HepG2 (cell line): ENCODE results near the gene MRPL57. TPM values are rescaled to one million over a fixed set of nuclear protein-coding genes. Genes with fewer than 3 reads are reported as not detected.

ENCODE experiments used
- ATAC-seq: fragments of 200-7000 bp; cut with Tn5 transposase; 3 replicates; pipeline ENCODE4 v1.9.1; 2020; ENCODE audit warnings: mild to moderate bottlenecking, moderate library complexity
- BruUV-seq: library from RNA; stranded (reverse); fragments of 400-500 nt; replicated peaks from 2 replicates; lab custom pipeline; 2021; lab: Mats Ljungman, UMichigan
- CTCF ChIA-PET: fragments of 300-600 bp; formaldehyde crosslinking; extraction: SDS; loops from one replicate; lab custom pipeline; 2021; ENCODE audit warnings: low total read pairs, inconsistent platforms, low intra/inter-chr PET ratio; lab: Yijun Ruan, JAX
- POLR2A ChIA-PET: fragments of 350-600 bp; sonication (Branson Sonifier 250); formaldehyde crosslinking; loops from one replicate; lab custom pipeline; 2020; ENCODE audit warnings: antibody characterized with exemption, inconsistent platforms; lab: Yijun Ruan, JAX
- DNase-seq: peaks from one replicate; pipeline ENCODE4 v3.0.0-alpha.2; 2015; ENCODE audit warnings: low spot score
- FAIRE-seq: peaks from 3 replicates; lab custom pipeline; 2011; peaks lifted over from hg19 to GRCh38; lab: Jason Lieb, UNC
- H2AFZ ChIP-seq: one replicate; pipeline ENCODE4 v1.6.1; 2011; ENCODE audit warnings: low read length, inconsistent platforms
- H3K27ac ChIP-seq: fragments of 300-600 bp; 3 replicates; pipeline ENCODE4 v1.8.0; 2011; ENCODE audit warnings: mixed run types, mild to moderate bottlenecking, mixed read lengths, low read length, inconsistent platforms; ENCODE audit not compliant: insufficient read depth; ENCODE audit errors: extremely low read length
- H3K27me3 ChIP-seq, 2 experiments: fragments of 200-600 bp in 1 of 2; 2 replicates in 1 of 2; 3 replicates in 1 of 2; pipeline versions ENCODE4 v1.6.0 to v1.8.0; 2011; ENCODE audit warnings: low read length in 2 of 2, mild to moderate bottlenecking in 2 of 2, moderate library complexity in 2 of 2, inconsistent platforms in 1 of 2; ENCODE audit not compliant: insufficient read depth in 2 of 2, control insufficient read depth in 1 of 2
- H3K36me3 ChIP-seq, 2 experiments: fragments of 200-600 bp in 1 of 2; replicated peaks in 1 of 2; 2 replicates in 1 of 2; 3 replicates in 1 of 2; pipeline versions ENCODE4 v1.5.1 to v1.8.0; 2011; ENCODE audit warnings: low read length in 2 of 2, inconsistent platforms in 1 of 2; ENCODE audit not compliant: insufficient read depth in 2 of 2, control insufficient read depth in 1 of 2
- H3K4me1 ChIP-seq: 2 replicates; pipeline ENCODE4 v1.5.1; 2012; ENCODE audit warnings: low read length, inconsistent platforms; ENCODE audit not compliant: insufficient read depth
- H3K4me2 ChIP-seq: 2 replicates; pipeline ENCODE4 v1.6.0; 2011; ENCODE audit warnings: low read depth, low read length, inconsistent platforms
- H3K4me3 ChIP-seq, 3 experiments: fragments of 200-600 bp in 1 of 3; sonication (generic), shearing (Covaris generic) in 1 of 3; replicated peaks in 1 of 3; 2 replicates each; pipeline ENCODE4 v1.5.1; 2011 to 2016; ENCODE audit warnings: low read length in 3 of 3, inconsistent platforms in 2 of 3, low read depth in 2 of 3, mild to moderate bottlenecking in 2 of 3, control low read depth in 1 of 3, mixed read lengths in 1 of 3; ENCODE audit not compliant: insufficient read depth in 1 of 3
- H3K79me2 ChIP-seq: one replicate; pipeline ENCODE4 v1.6.1; 2011; ENCODE audit warnings: low read length, inconsistent platforms; ENCODE audit not compliant: insufficient read depth
- H3K9ac ChIP-seq: 2 replicates; pipeline ENCODE4 v1.6.0; 2011; ENCODE audit warnings: mild to moderate bottlenecking, low read depth, low read length, inconsistent platforms; ENCODE audit not compliant: insufficient read depth
- H3K9me3 ChIP-seq: 2 replicates; pipeline ENCODE4 v1.5.1; 2012; ENCODE audit warnings: mild to moderate bottlenecking, low read length
- H4K20me1 ChIP-seq: 2 replicates; pipeline ENCODE4 v1.6.0; 2011; ENCODE audit warnings: inconsistent platforms, mild to moderate bottlenecking, low read length, moderate library complexity; ENCODE audit not compliant: insufficient read depth
- ARID2 ChIP-seq: sonication (generic); formaldehyde crosslinking; IDR thresholded peaks from 2 replicates; pipeline ENCODE4 v1.8.1; 2022; ENCODE audit warnings: mild to moderate bottlenecking, missing genetic modification reagents, borderline replicate concordance
- ARID5B ChIP-seq: IDR thresholded peaks from 2 replicates; pipeline ENCODE4 v1.4.0; 2020; ENCODE audit warnings: mild to moderate bottlenecking, missing genetic modification reagents
- CEBPB ChIP-seq: IDR thresholded peaks from 2 replicates; pipeline ENCODE4 v1.6.1; 2011; ENCODE audit warnings: low read depth, low read length, improper control_type of control experiment, borderline replicate concordance
- FOSL2 ChIP-seq: sonication (generic); formaldehyde crosslinking; IDR thresholded peaks from 2 replicates; pipeline ENCODE4 v1.4.0; 2020; ENCODE audit warnings: missing genetic modification reagents
- FOXA3 ChIP-seq: IDR thresholded peaks from 2 replicates; pipeline ENCODE4 v1.6.1; 2016; ENCODE audit warnings: missing genetic modification reagents, missing compliant biosample characterization
- HNF4G ChIP-seq, 2 experiments: sonication (generic) in 1 of 2; formaldehyde crosslinking in 1 of 2; IDR thresholded peaks; 2 replicates each; pipeline versions ENCODE4 v1.4.0 to v1.6.1; 2011 to 2020; ENCODE audit warnings: borderline replicate concordance in 2 of 2, low read depth in 2 of 2, mild to moderate bottlenecking in 2 of 2, low read length in 1 of 2, missing genetic modification reagents in 1 of 2, moderate library complexity in 1 of 2
- KMT2B ChIP-seq: IDR thresholded peaks from 2 replicates; pipeline ENCODE4 v1.6.1; 2016; ENCODE audit warnings: missing genetic modification reagents, missing compliant biosample characterization
- NRL ChIP-seq: sonication (generic); formaldehyde crosslinking; IDR thresholded peaks from 2 replicates; pipeline ENCODE4 v1.5.0; 2020; ENCODE audit warnings: missing genetic modification reagents, mild to moderate bottlenecking, moderate library complexity, borderline replicate concordance
- PITX1 ChIP-seq: sonication (generic); formaldehyde crosslinking; IDR thresholded peaks from 2 replicates; pipeline ENCODE4 v1.5.1; 2020; ENCODE audit warnings: mild to moderate bottlenecking, missing genetic modification reagents
- SMC3 ChIP-seq: IDR thresholded peaks from 2 replicates; pipeline ENCODE4 v1.6.1; 2011; ENCODE audit warnings: low read length, improper control_type of control experiment
- TFDP2 ChIP-seq: sonication (generic); formaldehyde crosslinking; IDR thresholded peaks from 2 replicates; pipeline ENCODE4 v1.4.0; 2020; ENCODE audit warnings: missing genetic modification reagents
- U2AF1 ChIP-seq: fragments of 200-400 bp; formaldehyde crosslinking; optimal IDR thresholded peaks from 2 replicates; pipeline ENCODE3; 2017; ENCODE audit warnings: mild to moderate bottlenecking, low read depth, low read length
- ZBTB42 ChIP-seq: sonication (generic); formaldehyde crosslinking; IDR thresholded peaks from 2 replicates; pipeline ENCODE4 v1.5.0; 2020; ENCODE audit warnings: mild to moderate bottlenecking, missing genetic modification reagents
- WGBS: methylation state at CpG from one replicate; pipeline ENCODE4 v1.1.6; 2017; ENCODE audit warnings: low lambda C conversion rate; 5-methylcytosine and 5-hydroxymethylcytosine counted together
- in situ Hi-C: cut with HindIII; loops from 2 replicates; pipeline ENCODE4 v1.10.0; 2017; ENCODE audit warnings: low pct_unique_long_range_greater_than_20kb; ENCODE audit not compliant: extremely low pct_ligation_motif_present
- intact Hi-C: fragments of 100-400 bp; cut with micrococcal nuclease; formaldehyde crosslinking; loops from one replicate; pipeline ENCODE4 v1.10.0; 2022; ENCODE audit not compliant: unreplicated experiment
- polyA plus RNA-seq, 8 experiments: library from polyadenylated mRNA; depleted of rRNA in 3 of 8; stranded (reverse) in 7 of 8; unstranded in 1 of 8; fragments of >200 nt; fragmentation: Illumina TruSeq in 4 of 8; extraction: Trizol in 4 of 8; gene quantifications; 2 replicates each; pipeline versions ENCODE4 v1.2.1 to v1.2.3, GENCODE V29; 2011 to 2016; ENCODE audit warnings: low read depth in 4 of 8, missing spikeins in 1 of 8, mixed read lengths in 1 of 8; ENCODE audit not compliant: insufficient read depth in 1 of 8
- total RNA-seq, 5 experiments: library from RNA; depleted of rRNA; stranded (reverse); fragments of >200 nt; fragmentation: Illumina TruSeq; extraction: Trizol; gene quantifications; 2 replicates each; pipeline ENCODE4 v1.2.3, GENCODE V29; 2016; ENCODE audit warnings: low read depth in 1 of 5

The MRPL57 gene
- total and polyA plus RNA-seq, 2 of the 13 experiments (the other 11 are each of a cell fraction or from before 2014, with no cell fraction given): 19.5 to 35.2 TPM

- no peak for TF ChIP-seq PITX1 (CRISPR knock-in tag)
Measured at GRCh38 chr13:21137696-21138095, 38.8 kb upstream of the MRPL57 start (continued).

- DNase-seq: no peak
- FAIRE-seq: no peak
- intact Hi-C loops: no loop called here
- no peaks in the 10 kb centered on the region; a peak in 1 of 5 replicates for H3K27me3 ChIP-seq
- WGBS: 92% methylated on average over 1 of the region's 1 CpG
- no peak overlapping the region for H2AFZ ChIP-seq
- no peak overlapping the region for H3K9ac ChIP-seq
- no peak overlapping the region for H3K27ac ChIP-seq
- H4K20me1 ChIP-seq: no peaks in the 10 kb centered on the region; the same call in 1 of the 2 replicates
- peaks cover 2 to 11% of the 10 kb centered on the region in 2 experiments; a peak in 3 of 5 replicates for H3K36me3 ChIP-seq
- no peak for TF ChIP-seq TFDP2
- TF ChIP-seq CEBPB: no peak
- TF ChIP-seq U2AF1: no peak
- TF ChIP-seq SMC3: no peak
- TF ChIP-seq FOSL2 (CRISPR knock-in tag): no peak
- no peak for TF ChIP-seq HNF4G (IDR thresholded peaks at IDR 0.05; ENCODE audit: borderline replicate concordance, low read depth, low read length)
- TF ChIP-seq HNF4G (CRISPR knock-in tag; IDR thresholded peaks at IDR 0.05; ENCODE audit: borderline replicate concordance, low read depth): no peak
- TF ChIP-seq NRL (CRISPR knock-in tag): no peak
- TF ChIP-seq ZBTB42 (CRISPR knock-in tag): no peak
- no peak for TF ChIP-seq KMT2B
- no peak for TF ChIP-seq ARID5B (CRISPR knock-in tag)
- TF ChIP-seq ARID2: no peak
- no peak for TF ChIP-seq FOXA3 (CRISPR knock-in tag)
- TF ChIP-seq, all 625 proteins: peak for 0
- in situ Hi-C loops: no loop called here
- BruUV-seq: no TSS peak
- H3K4me1 ChIP-seq: peaks cover 37% of the 10 kb centered on the region
- H3K4me2 ChIP-seq: no peak overlapping the region
- ATAC-seq: no peak
- no peak overlapping the region for H3K4me3 ChIP-seq
- no peaks in the 10 kb centered on the region for H3K9me3 ChIP-seq
- ChIA-PET CTCF (no interaction called here), POLR2A (interaction anchor here (1.1 kb wide), 1 partner anchor 77 kb away, joined by 4 read pairs; the partner anchor contains the start of gene LATS2)
- H3K79me2 ChIP-seq: peaks cover 29% of the 10 kb centered on the region
Measured at GRCh38 chr13:21138561-21138960, 37.9 kb upstream of the MRPL57 start.
